GM23248 (cell line): ENCODE results near the gene CADPS2.
"Not testable (repeated sequence)": the region's sequence is repeated elsewhere in the genome, so short reads cannot be mapped to it uniquely, and the experiment has no call there.

Experiments used
- EZH2 ChIP-seq: fragments of 200-600 bp; sonication (generic); IDR thresholded peaks from 2 replicates; pipeline ENCODE4 v1.6.1; 2018; ENCODE audit warnings: antibody characterized with exemption, mild to moderate bottlenecking; ENCODE audit not compliant: insufficient read depth, poor library complexity, severe bottlenecking
- EZH2phosphoT487 ChIP-seq: fragments of 200-600 bp; sonication (generic); IDR thresholded peaks from 2 replicates; pipeline ENCODE4 v1.6.1; 2018; ENCODE audit warnings: antibody characterized with exemption, moderate library complexity, mild to moderate bottlenecking, low read depth; ENCODE audit not compliant: insufficient read depth

- TF ChIP-seq EZH2phosphoT487, EZH2: not testable (repeated sequence)
These were observed 250.8 kb downstream of the CADPS2 start for GRCh38 chr7:122635481-122635880.
